K562 (cell line): ENCODE results near the gene PGAP2. TPM values are rescaled to one million over a fixed set of nuclear protein-coding genes. Genes with fewer than 3 reads are reported as not detected.

ENCODE experiments used
- CAMTA2 ChIP-seq: fragments of 250-450 bp; sonication (Bioruptor Pico); conservative IDR thresholded peaks from 2 replicates; pipeline ENCODE4 v1.5.1; 2022
- CC2D1A ChIP-seq: fragments of 450-650 bp; IDR thresholded peaks from 2 replicates; pipeline ENCODE4 v1.6.1; 2017; ENCODE audit warnings: mild to moderate bottlenecking
- CHD1 ChIP-seq: fragments of 200-600 bp; sonication (generic); IDR thresholded peaks from one replicate; pipeline ENCODE4 v1.6.1; 2012; ENCODE audit warnings: mild to moderate bottlenecking, moderate library complexity, low read length, inconsistent platforms
- ETV1 ChIP-seq: fragments of 450-650 bp; conservative IDR thresholded peaks from 2 replicates; pipeline ENCODE4 v1.6.1; 2016; ENCODE audit warnings: missing genetic modification characterization, control low read depth, low read depth, missing compliant biosample characterization
- MAFF ChIP-seq: IDR thresholded peaks from 2 replicates; pipeline ENCODE4 v1.6.1; 2012; ENCODE audit warnings: low read length, improper control_type of control experiment
- MAFG ChIP-seq: fragments of 450-650 bp; conservative IDR thresholded peaks from 2 replicates; pipeline ENCODE4 v1.6.1; 2016; ENCODE audit warnings: missing genetic modification characterization, missing compliant biosample characterization
- MEF2A ChIP-seq: IDR thresholded peaks from 2 replicates; pipeline ENCODE4 v1.6.1; 2011; ENCODE audit warnings: low read depth, mild to moderate bottlenecking, low read length, moderate library complexity; ENCODE audit not compliant: control insufficient read depth
- NFE2 ChIP-seq: IDR thresholded peaks from 2 replicates; pipeline ENCODE4 v1.6.1; 2014; ENCODE audit warnings: antibody characterized with exemption, low read depth
- STAG1 ChIP-seq: sonication (generic); formaldehyde crosslinking; IDR thresholded peaks from 2 replicates; pipeline ENCODE4 v1.5.0; 2020; ENCODE audit warnings: missing genetic modification reagents, borderline replicate concordance
- TRIM24 ChIP-seq, 2 experiments: fragments of 450-650 bp; IDR thresholded peaks; 2 replicates each; pipeline ENCODE4 v1.6.1; 2016
- ZBTB17 ChIP-seq: fragments of 450-650 bp; formaldehyde crosslinking; IDR thresholded peaks from 2 replicates; pipeline ENCODE4 v1.4.0; 2020; ENCODE audit warnings: mild to moderate bottlenecking
- ZFP1 ChIP-seq: fragments of 450-650 bp; formaldehyde crosslinking; IDR thresholded peaks from 2 replicates; pipeline ENCODE4 v1.4.0; 2020; ENCODE audit warnings: mild to moderate bottlenecking, mixed read lengths
- ZNF316 ChIP-seq: fragments of 450-650 bp; IDR thresholded peaks from 2 replicates; pipeline ENCODE4 v1.6.1; 2016
- ZNF583 ChIP-seq: fragments of 250-450 bp; sonication (Bioruptor Pico); IDR thresholded peaks from 2 replicates; pipeline ENCODE4 v1.4.0; 2020
- polyA plus RNA-seq, 8 experiments: library from polyadenylated mRNA; depleted of rRNA in 4 of 8; stranded (reverse) in 5 of 8; unstranded in 3 of 8; fragments of >200 nt; fragmentation: Nextera tagmentation in 2 of 8; fragmentation: Illumina TruSeq in 1 of 8; extraction: Ambion mirVana in 2 of 8; extraction: Trizol in 1 of 8; gene quantifications; 2 replicates each; pipeline versions ENCODE4 v1.2.1 to v1.2.3, GENCODE V29; 2011 to 2014; ENCODE audit warnings: inconsistent platforms in 1 of 8, missing spikeins in 1 of 8
- total RNA-seq, 7 experiments: library from RNA; depleted of rRNA in 6 of 7; stranded (reverse); fragments of >200 nt in 6 of 7; fragmentation: Illumina TruSeq in 2 of 7; extraction: Trizol in 2 of 7; gene quantifications; 2 replicates each; pipeline versions ENCODE4 v1.2.1 to v1.2.3, GENCODE V29; 2011 to 2021; ENCODE audit warnings: low replicate concordance in 1 of 7
- TF ChIP-seq, protein P1 (sequence below): sonication (generic); formaldehyde crosslinking; IDR thresholded peaks from 2 replicates; pipeline ENCODE4 v1.8.0; 2023; ENCODE audit warnings: mild to moderate bottlenecking, missing genetic modification reagents
- TF ChIP-seq, protein P2 (sequence below): fragments of 450-650 bp; formaldehyde crosslinking; conservative IDR thresholded peaks from 2 replicates; pipeline ENCODE4 v1.4.0; 2022; ENCODE audit warnings: mild to moderate bottlenecking, missing genetic modification characterization
- TF ChIP-seq, protein P3 (sequence below): fragments of 250-450 bp; sonication (Bioruptor Pico); IDR thresholded peaks from 2 replicates; pipeline ENCODE4 v1.4.0; 2020; ENCODE audit warnings: mild to moderate bottlenecking, moderate library complexity
- TF ChIP-seq, protein P4 (sequence below): sonication (generic); formaldehyde crosslinking; IDR thresholded peaks from 2 replicates; pipeline ENCODE4 v1.8.0; 2022; ENCODE audit warnings: missing genetic modification reagents, mild to moderate bottlenecking, borderline replicate concordance

PGAP2 gene
- total and polyA plus RNA-seq, 9 of the 15 experiments (the other 6 are each of a cell fraction or from before 2014, with no cell fraction given) = 17.9 to 47.2 (median 33.7) TPM

DNA sequence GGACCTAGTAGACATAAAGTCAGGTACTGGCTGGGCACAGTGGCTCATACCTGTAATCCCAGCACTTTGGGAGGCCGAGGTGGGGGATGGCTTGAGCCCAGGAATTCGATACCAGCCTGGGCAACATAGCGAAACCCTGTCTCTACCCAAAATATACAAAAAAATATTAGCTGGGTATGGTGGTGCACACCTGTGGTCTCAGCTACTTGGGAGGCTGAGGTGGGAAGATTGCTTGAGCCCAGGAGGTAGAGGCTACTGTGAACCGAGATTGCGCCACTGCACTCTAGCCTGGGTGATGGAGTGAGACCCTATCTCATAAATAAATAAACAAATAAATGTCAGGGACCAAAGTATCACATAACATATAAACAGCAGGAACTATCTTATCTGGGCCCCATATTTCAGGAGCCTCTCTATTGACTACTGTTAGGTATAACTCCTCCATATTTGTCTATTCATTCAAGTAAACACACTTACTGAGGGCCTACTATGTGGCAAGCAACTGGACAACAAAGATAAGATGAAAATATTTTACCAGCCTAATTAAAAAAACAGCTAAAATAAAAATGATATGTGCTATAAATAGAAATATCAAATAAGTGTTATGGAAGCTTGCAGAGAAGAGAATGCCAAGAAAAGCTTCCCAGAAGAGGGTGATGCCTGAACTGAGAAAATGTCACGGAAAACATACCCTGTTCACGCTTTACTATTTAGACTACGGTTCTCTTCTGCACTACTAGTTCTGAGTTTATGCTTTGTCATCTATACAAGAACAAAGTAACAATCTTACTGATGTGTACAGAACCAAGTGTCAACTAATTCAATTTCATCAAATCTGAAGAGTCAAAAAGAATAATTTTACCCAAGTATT, 13.0 kb upstream of the PGAP2 start (continued):
- TF ChIP-seq, protein P1, sequence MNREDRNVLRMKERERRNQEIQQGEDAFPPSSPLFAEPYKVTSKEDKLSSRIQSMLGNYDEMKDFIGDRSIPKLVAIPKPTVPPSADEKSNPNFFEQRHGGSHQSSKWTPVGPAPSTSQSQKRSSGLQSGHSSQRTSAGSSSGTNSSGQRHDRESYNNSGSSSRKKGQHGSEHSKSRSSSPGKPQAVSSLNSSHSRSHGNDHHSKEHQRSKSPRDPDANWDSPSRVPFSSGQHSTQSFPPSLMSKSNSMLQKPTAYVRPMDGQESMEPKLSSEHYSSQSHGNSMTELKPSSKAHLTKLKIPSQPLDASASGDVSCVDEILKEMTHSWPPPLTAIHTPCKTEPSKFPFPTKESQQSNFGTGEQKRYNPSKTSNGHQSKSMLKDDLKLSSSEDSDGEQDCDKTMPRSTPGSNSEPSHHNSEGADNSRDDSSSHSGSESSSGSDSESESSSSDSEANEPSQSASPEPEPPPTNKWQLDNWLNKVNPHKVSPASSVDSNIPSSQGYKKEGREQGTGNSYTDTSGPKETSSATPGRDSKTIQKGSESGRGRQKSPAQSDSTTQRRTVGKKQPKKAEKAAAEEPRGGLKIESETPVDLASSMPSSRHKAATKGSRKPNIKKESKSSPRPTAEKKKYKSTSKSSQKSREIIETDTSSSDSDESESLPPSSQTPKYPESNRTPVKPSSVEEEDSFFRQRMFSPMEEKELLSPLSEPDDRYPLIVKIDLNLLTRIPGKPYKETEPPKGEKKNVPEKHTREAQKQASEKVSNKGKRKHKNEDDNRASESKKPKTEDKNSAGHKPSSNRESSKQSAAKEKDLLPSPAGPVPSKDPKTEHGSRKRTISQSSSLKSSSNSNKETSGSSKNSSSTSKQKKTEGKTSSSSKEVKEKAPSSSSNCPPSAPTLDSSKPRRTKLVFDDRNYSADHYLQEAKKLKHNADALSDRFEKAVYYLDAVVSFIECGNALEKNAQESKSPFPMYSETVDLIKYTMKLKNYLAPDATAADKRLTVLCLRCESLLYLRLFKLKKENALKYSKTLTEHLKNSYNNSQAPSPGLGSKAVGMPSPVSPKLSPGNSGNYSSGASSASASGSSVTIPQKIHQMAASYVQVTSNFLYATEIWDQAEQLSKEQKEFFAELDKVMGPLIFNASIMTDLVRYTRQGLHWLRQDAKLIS (CRISPR knock-in tag) = no peak
- TF ChIP-seq MEF2A (no peak), MAFF (peak; percentile 15; the same call in 1 of the 2 replicates), CHD1 (peak; percentile 3), STAG1 (CRISPR knock-in tag) (no peak), ETV1 (no peak), ZFP1 (CRISPR knock-in tag) (no peak), TRIM24 (IDR thresholded peaks at IDR 0.05) (no peak), CC2D1A (no peak), ZNF583 (CRISPR knock-in tag) (no peak), NFE2 (peak; percentile 47; the same call in 1 of the 2 replicates), MAFG (tag) (peak; percentile 48; the same call in 1 of the 2 replicates), ZNF316 (peak; percentile 76), CAMTA2 (CRISPR knock-in tag) (no peak), ZBTB17 (CRISPR knock-in tag) (no peak)
- TF ChIP-seq, protein P2, sequence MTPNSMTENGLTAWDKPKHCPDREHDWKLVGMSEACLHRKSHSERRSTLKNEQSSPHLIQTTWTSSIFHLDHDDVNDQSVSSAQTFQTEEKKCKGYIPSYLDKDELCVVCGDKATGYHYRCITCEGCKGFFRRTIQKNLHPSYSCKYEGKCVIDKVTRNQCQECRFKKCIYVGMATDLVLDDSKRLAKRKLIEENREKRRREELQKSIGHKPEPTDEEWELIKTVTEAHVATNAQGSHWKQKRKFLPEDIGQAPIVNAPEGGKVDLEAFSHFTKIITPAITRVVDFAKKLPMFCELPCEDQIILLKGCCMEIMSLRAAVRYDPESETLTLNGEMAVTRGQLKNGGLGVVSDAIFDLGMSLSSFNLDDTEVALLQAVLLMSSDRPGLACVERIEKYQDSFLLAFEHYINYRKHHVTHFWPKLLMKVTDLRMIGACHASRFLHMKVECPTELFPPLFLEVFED (CRISPR knock-in tag) = no peak
- TF ChIP-seq, protein P3, sequence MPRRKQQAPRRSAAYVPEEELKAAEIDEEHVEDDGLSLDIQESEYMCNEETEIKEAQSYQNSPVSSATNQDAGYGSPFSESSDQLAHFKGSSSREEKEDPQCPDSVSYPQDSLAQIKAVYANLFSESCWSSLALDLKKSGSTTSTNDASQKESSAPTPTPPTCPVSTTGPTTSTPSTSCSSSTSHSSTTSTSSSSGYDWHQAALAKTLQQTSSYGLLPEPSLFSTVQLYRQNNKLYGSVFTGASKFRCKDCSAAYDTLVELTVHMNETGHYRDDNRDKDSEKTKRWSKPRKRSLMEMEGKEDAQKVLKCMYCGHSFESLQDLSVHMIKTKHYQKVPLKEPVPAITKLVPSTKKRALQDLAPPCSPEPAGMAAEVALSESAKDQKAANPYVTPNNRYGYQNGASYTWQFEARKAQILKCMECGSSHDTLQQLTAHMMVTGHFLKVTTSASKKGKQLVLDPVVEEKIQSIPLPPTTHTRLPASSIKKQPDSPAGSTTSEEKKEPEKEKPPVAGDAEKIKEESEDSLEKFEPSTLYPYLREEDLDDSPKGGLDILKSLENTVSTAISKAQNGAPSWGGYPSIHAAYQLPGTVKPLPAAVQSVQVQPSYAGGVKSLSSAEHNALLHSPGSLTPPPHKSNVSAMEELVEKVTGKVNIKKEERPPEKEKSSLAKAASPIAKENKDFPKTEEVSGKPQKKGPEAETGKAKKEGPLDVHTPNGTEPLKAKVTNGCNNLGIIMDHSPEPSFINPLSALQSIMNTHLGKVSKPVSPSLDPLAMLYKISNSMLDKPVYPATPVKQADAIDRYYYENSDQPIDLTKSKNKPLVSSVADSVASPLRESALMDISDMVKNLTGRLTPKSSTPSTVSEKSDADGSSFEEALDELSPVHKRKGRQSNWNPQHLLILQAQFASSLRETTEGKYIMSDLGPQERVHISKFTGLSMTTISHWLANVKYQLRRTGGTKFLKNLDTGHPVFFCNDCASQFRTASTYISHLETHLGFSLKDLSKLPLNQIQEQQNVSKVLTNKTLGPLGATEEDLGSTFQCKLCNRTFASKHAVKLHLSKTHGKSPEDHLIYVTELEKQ (CRISPR knock-in tag) = no peak
- TF ChIP-seq, protein P4, sequence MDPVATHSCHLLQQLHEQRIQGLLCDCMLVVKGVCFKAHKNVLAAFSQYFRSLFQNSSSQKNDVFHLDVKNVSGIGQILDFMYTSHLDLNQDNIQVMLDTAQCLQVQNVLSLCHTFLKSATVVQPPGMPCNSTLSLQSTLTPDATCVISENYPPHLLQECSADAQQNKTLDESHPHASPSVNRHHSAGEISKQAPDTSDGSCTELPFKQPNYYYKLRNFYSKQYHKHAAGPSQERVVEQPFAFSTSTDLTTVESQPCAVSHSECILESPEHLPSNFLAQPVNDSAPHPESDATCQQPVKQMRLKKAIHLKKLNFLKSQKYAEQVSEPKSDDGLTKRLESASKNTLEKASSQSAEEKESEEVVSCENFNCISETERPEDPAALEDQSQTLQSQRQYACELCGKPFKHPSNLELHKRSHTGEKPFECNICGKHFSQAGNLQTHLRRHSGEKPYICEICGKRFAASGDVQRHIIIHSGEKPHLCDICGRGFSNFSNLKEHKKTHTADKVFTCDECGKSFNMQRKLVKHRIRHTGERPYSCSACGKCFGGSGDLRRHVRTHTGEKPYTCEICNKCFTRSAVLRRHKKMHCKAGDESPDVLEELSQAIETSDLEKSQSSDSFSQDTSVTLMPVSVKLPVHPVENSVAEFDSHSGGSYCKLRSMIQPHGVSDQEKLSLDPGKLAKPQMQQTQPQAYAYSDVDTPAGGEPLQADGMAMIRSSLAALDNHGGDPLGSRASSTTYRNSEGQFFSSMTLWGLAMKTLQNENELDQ (CRISPR knock-in tag) = no peak
